C4-2B (cell line): ENCODE measurements around the gene TNS3.

Experiments
- H3K27ac ChIP-seq: fragments of 450-650 bp; 2 replicates; pipeline ENCODE4 v1.5.1; 2017
- CTCF ChIP-seq: fragments of 450-650 bp; conservative IDR thresholded peaks from 2 replicates; pipeline ENCODE4 v1.5.1; 2017; ENCODE audit warnings: mild to moderate bottlenecking
- ZFX ChIP-seq: fragments of 450-650 bp; IDR thresholded peaks from 2 replicates; pipeline ENCODE4 v1.6.1; 2017

TNS3 gene

GRCh38 chr7:47622586-47622945, 40.7 kb upstream of the TNS3 start:
- TF ChIP-seq ZFX = no peak
- TF ChIP-seq CTCF = no peak
- no peak overlapping the region for H3K27ac ChIP-seq

- TF ChIP-seq ZFX (no peak), CTCF (no peak)
- H3K27ac ChIP-seq = no peak overlapping the region
Observed at GRCh38 chr7:47621979-47622561, 40.2 kb upstream of the TNS3 start.

GRCh38 chr7:47621347-47621746, 39.4 kb upstream of the TNS3 start:
- no peak overlapping the region for H3K27ac ChIP-seq

GRCh38 chr7:47619806-47620205, 37.9 kb upstream of the TNS3 start:
- TF ChIP-seq CTCF = no peak
- TF ChIP-seq ZFX = no peak
- H3K27ac ChIP-seq = no peak overlapping the region

More at GRCh38 chr7:47621347-47621746, 39.4 kb upstream of the TNS3 start:
- TF ChIP-seq ZFX (no peak), CTCF (no peak)

GRCh38 chr7:47617131-47617530, 35.2 kb upstream of the TNS3 start:
- TF ChIP-seq ZFX (no peak), CTCF (no peak)
- H3K27ac ChIP-seq = no peak overlapping the region

- H3K27ac ChIP-seq = no peak overlapping the region
- TF ChIP-seq CTCF (no peak), ZFX (no peak)
Observed at GRCh38 chr7:47614450-47614849, 32.5 kb upstream of the TNS3 start.

GRCh38 chr7:47611045-47611511, 29.2 kb upstream of the TNS3 start:
- no peak overlapping the region for H3K27ac ChIP-seq
- TF ChIP-seq CTCF (no peak), ZFX (no peak)
